ENCODE data around the gene PTPN1.

PTPN1 gene

DNA sequence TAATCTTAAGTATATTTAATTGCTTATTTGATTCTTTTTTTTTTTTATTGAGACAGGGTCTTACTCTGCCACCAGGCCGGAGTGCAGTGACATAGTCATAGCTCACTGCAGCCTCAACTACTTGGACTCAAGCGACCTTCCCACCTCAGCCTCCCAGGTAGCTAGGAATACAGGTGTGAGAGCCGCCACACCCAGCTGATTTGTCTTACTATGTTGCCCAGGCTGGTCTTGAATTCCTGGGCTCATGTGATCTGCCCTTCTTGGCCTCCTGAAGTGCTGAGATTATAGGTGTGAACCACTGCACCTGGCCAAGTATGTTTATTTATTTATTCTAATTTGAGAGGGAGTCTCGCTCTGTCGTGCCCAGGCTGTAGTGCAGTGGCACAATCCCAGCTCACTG lies 38.2 kb downstream of the PTPN1 start:
- TF ChIP-seq CTCF (IDR thresholded peaks at IDR 0.05; ENCODE audit: borderline replicate concordance, insufficient read depth, low read depth, low read length), result no peak
- no peak overlapping the region for H3K4me3 ChIP-seq (ENCODE audit: low read depth, low read length)

DNA sequence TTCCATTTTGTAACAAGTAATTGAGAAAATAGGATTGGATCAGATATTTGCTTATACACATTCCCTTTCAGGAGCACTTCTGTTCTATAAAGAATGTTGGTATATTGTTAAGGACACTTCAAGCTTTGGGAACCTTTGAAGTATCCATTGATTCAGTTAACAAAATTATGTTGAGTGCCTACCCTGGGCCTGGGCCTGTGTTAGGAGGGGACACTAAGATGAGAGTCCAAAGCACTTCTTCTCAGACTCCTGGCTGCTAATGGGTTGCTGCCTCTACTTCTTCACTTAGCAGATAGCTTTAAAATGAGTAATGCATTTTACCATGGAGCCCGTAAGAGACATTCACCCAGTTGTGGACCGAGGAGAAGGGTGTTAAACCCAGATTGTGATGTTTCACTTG lies 40.3 kb downstream of the PTPN1 start:
- TF ChIP-seq CTCF (IDR thresholded peaks at IDR 0.05; ENCODE audit: borderline replicate concordance, insufficient read depth, low read depth, low read length), result no peak
- H3K4me3 ChIP-seq (ENCODE audit: low read depth, low read length), result no peak overlapping the region

GRCh38 chr20:50551288-50551687 lies 41.1 kb downstream of the PTPN1 start:
- H3K4me3 ChIP-seq (ENCODE audit: low read depth, low read length), result no peak overlapping the region
- no peak for TF ChIP-seq CTCF (IDR thresholded peaks at IDR 0.05; ENCODE audit: borderline replicate concordance, insufficient read depth, low read depth, low read length)

- no peak for TF ChIP-seq CTCF (IDR thresholded peaks at IDR 0.05; ENCODE audit: borderline replicate concordance, insufficient read depth, low read depth, low read length)
- no peak overlapping the region for H3K4me3 ChIP-seq (ENCODE audit: low read depth, low read length)
Measured at GRCh38 chr20:50552979-50553378, 42.8 kb downstream of the PTPN1 start.

DNA sequence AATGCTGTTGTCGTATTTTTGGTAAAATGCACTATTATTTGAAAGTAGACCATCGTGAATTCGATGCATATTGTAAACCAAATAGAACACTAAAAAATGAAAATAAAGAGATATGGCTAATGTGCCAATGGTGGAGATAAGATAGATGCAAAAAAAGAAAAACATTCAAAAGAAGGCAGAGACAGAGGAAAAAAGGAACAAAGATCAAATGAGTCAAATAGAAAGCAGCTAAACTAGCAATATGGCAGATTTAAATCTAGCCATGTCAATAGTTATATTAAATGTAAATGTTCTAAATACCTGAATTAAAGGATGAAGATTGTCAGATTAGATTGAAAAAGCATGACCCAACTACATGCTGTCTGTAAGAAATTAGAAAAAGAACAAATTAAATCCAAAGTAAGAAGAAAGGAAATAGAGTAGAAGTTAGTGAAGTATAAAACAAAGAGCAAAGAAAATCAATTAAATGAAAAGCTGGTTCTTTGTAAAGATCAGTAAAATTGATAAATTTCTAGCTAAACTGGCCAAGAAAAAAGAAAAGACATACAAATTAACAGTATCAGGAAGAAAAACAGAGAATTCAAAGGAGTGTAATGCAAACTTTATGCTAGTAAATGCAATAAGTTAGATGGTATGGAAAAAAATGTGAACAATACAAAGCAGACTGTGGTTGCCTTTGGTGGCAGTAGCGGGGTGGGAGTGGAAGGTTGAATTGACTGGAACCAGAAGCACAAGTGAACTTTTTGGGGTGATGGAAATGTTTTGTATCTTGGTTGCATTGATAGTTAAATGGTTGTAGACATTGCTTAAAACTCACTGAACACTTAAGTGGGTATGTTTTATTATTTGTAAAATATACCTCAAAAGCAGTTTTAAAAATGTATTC lies 44.8 kb downstream of the PTPN1 start:
- H3K4me3 ChIP-seq (ENCODE audit: low read depth, low read length), result no peak overlapping the region
- no peak for TF ChIP-seq CTCF (IDR thresholded peaks at IDR 0.05; ENCODE audit: borderline replicate concordance, insufficient read depth, low read depth, low read length)

DNA sequence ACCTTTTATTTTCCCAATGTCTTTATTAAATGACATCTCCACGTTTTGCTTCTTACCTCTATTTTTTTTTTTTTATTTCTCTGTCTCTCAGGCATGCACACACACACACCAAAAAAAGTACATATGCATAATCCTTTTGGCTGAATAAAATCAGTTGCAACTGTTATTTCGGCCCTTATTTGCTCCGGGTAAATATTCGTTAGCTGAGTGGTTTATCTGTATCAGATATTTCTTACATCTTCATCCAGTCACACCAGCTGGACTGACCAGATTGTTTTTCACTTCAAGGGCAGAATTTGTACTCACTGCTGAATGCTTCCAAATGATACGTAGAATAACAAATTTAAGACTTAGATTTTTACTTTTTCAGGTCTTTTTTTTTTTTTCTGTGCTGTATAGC lies 45.5 kb downstream of the PTPN1 start:
- no peak for TF ChIP-seq CTCF (IDR thresholded peaks at IDR 0.05; ENCODE audit: borderline replicate concordance, insufficient read depth, low read depth, low read length)
- H3K4me3 ChIP-seq (ENCODE audit: low read depth, low read length), result no peak overlapping the region

DNA sequence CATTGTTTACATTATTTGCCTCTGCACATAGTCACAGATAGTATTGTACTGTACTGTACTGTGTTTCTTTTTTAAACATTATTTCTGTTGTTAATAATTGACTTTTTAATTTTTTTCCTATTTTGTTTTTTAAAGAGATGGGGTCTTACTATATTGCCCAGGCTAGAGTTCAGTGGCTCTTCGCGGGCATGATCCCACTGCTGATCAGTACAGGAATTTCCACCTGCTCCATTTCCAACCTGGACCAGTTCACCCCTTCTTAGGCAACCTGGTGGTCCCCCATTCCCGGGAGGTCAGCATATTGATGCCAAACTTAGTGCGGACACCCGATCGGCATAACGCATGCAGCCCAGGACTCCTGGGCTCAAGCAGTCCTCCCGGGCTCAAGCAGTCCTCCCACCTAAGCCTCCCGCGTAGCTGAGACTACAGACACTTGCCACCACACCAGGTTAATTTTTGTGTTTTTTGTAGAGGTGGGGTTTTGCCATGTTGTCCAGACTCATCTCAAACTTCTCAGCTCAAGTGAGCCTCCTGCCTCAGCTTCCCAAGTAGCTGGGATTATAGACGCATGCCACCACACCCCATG lies 47.5 kb downstream of the PTPN1 start:
- TF ChIP-seq CTCF (IDR thresholded peaks at IDR 0.05; ENCODE audit: borderline replicate concordance, insufficient read depth, low read depth, low read length), result no peak
- H3K4me3 ChIP-seq (ENCODE audit: low read depth, low read length), result no peak overlapping the region
